Measurements from ENCODE around the gene EFNB3.

EFNB3 gene, protein sequence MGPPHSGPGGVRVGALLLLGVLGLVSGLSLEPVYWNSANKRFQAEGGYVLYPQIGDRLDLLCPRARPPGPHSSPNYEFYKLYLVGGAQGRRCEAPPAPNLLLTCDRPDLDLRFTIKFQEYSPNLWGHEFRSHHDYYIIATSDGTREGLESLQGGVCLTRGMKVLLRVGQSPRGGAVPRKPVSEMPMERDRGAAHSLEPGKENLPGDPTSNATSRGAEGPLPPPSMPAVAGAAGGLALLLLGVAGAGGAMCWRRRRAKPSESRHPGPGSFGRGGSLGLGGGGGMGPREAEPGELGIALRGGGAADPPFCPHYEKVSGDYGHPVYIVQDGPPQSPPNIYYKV

DNA sequence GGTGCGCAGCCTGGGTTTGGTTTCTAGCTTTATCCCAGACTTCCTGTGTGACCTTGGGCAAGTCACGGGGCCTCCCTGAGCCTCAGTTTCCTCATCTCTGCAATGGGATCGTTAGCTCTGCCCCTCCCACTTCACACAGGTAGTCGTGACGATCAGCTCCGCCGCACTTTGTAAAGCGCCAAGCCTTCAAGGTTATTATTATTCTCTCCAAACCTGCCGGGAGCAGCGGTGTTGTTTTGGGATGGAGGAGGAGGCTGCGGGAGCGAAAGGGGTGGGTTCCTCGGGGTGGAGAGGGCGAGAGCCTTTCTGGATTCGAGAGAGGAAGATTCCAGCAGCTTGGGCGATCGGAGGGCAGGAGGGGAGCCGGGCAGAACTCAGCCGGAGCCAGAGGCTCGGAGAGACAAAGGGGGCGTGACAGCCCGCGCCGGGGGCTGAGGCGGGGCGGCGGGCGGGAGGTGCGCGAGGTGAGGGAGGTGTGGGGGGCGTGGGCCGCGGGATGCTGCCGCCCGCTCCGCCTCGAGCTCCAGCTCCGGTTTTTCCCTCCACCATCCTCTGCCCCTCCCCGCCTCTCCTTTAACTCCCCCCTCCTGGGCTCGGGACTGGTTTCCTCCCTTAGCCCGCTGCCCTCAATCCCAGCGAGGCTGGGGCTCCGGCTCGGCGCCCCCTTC lies at the start of gene EFNB3:
TSS of gene EFNB3 (plus strand) at position 602 of the 668 bp plus-strand sequence. CDS start 397 bp downstream, outside the sequence.
- peak; percentile 49 for DNase-seq

DNA sequence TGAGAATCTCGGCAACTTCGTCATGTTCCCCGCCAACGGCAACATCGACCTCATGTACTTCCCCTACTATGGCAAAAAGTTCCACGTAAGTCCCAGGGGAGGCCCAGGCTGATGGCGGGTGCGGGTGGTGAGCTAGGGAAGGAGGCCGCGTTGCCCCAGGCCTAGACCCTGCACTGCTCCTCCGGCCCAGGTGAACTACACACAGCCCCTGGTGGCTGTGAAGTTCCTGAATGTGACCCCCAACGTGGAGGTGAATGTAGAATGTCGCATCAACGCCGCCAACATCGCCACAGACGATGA lies 49.5 kb upstream of the EFNB3 start:
- DNase-seq = no peak

DNA sequence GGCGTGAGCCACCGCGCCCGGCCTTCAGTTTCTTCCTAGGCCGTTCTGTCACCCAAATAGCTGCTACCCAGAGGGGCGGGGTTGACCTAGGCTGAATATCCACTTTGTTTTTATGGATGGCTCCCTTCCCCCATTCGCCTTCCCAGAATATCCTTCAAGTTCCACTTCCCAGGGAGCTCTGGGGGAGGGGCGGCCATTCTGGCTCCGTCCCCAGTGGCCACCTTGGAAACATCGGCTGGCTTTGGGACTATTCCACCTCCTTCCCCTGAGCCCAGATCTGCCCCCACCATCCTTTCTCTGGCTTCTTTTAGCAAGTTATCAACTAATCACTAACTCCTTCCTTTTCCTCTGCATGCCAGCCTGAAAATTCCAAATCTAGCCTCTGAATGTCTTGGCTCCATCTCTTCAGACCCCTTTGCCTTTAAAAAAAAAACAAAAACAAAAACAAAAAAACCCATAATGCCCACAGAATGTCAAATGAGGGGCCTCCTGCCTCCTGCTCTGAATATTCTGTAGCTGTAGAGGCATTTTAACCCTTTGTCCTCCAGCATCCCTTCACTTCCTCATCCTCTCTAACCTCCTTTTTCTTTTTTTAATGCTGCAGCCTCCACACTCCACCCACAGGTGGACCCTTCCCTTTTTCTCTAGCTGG lies 47.9 kb upstream of the EFNB3 start:
- DNase-seq = no peak

DNA sequence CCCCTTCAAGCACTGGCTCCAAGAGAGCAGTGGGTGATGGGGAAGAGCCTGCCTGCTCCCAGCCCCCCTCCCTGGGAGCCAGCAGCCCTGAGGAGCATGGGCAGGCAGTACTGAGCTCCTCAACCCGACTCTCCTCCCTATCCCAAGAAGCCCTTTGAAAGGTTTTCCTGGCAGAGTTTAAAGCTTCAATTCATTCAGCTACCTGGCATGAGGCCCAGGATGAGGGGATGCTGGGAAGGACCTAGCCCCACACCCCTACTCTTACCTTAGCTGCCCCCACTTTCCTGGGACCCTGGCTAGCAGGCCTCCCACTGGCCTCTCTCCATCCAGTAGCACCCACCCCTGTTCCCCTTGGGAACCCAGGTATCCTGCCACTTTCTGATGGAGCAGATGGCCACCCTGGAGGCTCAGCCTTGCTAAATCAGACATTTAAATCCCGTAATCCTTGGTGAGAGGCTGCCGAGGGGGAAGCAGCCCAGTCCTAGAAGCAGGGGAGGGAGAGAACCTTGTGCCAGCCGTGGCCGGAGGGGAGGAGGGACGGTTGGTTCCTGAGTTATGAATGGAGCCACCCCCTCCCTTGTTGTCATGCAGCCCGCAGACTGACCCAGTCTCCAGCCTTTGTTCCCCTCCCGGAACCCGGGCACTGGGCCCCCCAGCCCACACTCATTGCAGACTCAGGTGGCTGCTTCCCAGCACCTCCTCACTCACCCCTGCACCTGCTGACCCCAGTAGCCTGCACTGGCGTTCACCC lies 37.2 kb upstream of the EFNB3 start:
- DNase-seq = no peak

DNA sequence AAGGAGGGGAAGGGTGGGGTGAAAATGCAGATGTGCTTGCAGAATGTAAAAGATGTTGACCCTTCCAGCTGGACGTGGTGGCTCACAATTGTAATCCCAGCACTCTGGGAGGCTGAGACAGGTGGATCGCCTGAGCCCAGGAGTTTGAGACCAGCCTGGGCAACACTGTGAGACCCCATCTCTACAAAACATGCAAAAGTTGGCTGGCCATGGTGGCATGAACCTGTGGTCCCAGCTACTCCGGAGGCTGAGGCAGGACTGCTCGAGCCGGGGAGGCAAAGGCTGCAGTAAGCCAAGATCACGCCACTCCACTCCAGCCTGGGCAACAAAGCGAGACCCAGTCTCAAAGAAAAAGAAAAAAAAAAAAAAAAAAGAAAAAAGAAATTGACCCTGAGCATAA lies 36.5 kb upstream of the EFNB3 start:
- no peak for DNase-seq

DNA sequence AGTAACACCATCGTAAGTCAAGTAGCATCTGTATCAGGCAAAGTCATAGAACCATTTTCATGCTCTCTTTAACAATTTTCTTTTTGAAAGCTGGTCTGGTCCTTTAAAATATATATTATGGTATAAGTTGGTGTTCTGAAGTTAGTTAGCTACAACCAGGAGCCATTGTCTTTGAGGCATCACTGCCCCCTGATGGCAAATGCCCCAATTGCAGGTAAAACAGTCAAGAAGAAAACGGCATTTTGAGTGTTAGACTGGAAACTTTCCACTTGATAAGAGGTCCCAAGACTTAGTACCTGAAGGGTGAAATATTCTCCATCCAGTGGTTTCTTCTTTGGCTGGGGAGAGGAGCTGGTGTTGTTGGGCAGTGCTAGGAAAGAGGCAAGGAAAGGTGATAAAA lies 31.8 kb upstream of the EFNB3 start:
- DNase-seq = no peak

DNA sequence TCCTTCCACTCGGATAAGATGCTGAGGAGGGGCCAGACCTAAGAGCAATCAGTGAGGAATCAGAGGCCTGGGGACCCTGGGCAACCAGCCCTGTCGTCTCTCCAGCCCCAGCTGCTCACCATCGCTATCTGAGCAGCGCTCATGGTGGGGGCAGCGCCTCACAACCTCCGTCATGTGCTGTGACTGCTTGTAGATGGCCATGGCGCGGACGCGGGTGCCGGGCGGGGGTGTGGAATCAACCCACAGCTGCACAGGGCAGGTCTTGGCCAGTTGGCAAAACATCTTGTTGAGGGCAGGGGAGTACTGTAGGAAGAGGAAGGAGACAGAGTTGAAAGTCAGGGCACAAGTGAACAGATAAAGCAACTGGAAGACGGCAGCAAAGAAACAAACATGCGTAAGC lies 30.1 kb upstream of the EFNB3 start:
- no peak for DNase-seq

DNA sequence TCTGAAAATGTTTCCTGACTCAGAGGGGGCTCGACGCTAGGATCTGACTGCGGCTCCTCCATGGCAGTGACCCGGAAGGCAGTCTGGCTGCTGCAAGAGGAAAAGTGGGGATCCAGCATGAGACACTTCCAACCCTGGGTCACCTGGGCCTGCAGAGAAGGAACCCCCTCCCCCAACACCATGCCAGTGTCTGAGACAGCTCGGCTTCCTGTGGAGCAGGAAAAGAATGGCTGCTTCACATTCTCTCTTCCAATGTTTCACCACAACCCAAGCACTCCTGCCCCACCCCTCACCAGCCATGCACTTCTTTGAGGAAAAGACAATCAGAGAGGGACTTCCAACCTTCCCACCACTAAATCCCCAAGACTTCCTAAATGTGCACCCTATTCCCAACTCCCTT lies 28.5 kb upstream of the EFNB3 start:
- no peak for DNase-seq

DNA sequence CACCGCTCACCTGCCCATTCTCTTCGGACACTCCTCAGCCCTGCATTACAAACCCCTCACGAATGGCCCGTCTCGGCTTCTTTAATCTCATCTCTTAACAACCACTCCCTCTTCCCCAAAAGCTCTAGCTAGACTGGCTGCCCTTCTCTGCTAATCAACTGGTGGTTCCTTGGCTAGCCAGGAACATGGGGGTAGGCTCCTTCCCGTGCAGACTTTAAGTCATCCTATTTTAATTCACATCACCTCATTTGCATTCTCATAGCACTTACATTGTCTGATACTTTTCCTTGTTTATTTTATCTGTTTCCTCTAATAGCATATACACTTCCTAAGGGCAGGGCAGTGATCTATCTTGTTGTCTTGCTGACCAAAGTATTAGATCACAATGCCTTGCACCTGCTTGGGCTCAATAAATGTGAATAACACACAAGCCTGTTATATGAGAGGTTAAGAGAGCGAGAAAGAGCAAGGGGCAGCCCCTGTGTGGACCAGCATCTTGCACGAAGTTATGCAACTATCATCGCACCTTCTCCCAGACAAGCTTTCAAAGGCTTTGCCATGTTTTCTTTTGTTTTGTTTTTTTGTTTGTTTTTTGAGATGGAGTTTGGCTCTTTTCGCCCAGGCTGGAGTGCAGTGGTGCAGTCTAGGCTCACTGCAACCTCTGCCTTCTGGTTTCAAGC lies 27.5 kb upstream of the EFNB3 start:
- no peak for DNase-seq

DNA sequence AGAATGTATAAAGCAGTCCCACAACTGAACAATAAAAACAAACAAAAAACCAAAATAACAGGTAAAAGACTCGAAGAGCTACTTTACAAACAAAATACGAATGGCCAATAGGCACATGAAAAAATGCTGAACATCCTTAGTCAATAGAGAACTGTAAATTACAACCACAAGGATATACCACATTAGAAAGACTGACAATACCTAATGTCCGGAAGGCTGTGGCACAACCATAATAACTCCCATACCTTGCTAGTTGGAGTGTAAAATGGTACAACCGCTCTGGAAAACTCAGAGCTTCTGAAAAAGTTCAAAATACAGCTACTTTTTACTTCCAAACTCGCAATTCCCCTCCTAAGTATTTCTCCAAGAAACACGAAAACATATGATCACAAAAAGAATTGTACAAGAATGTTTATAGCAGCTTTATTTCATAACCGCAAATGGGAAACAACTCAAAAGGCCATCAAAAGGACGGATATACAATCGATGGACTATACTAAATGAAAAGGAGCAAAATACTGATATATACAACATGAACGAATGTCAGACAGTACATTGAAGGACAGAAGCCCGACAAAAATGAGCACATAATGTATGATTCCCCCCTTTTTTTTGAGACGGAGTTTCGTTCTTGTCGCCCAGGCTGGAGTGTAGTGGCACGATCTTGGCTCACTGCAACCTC lies 20.0 kb upstream of the EFNB3 start:
- no peak for DNase-seq

DNA sequence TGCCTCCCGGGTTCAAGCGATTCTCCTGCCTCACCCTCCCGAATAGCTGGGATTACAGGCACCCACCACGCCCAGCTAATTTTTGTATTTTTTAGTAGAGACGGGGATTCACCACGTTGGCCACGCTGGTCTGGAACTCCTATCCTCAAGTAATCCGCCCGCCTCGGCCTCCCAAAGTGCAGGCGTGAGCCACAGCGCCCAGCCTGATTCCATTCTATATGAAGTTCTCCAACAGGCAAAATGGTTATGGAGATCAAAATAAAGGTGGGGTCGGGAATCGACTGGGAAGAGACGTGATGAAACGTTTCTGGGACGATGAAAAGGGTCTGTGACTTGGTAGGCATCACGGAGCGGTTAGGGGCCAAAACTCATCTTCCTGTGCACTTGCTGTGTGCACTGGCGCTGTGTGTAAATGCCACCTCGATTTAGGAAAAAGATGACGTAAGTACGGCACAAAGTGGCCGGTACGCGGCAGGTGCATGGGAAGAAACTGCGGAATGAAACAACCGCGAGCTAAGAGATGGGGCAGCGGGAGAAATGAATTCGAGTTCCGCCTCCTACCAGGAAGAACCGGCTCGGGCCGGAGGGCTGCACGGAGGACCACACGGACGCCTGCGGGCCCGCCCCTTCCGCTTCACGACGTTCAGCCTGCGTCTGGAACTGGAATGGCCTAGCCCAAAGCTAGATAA lies 19.3 kb upstream of the EFNB3 start:
- peak; percentile 85 for DNase-seq

DNA sequence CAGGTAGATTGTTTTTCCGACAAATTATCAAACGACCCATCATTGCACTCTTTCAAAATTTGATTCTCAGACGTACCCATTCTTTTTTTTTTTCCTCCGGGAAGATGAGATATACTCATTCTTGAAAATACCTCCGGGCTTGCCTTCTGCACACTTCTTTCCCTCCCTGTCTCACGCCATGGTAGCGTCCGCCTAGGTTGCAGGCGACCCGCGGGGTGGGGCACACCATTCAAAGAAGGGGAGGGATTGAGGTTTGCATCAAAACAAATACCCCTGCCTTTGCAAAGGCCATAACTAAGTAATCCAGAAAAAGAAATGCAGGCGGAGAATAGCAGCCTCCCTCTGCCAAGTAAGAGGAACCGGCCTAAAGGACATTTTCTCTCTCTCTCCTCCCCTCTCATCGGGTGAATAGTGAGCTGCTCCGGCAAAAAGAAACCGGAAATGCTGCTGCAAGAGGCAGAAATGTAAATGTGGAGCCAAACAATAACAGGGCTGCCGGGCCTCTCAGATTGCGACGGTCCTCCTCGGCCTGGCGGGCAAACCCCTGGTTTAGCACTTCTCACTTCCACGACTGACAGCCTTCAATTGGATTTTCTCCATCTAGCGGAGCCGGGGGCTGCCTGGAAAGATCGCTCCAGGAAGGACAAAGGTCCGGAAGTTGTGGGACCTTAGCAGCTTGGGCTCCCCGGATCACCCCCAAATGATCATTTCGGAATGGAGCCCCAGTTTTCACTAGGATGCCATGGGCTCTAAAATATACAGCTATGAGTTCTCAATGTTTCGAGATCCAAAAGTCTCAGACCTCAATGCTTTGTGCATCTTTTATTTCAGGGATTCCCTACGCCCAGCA lies 18.6 kb upstream of the EFNB3 start:
- peak; percentile 76 for DNase-seq

DNA sequence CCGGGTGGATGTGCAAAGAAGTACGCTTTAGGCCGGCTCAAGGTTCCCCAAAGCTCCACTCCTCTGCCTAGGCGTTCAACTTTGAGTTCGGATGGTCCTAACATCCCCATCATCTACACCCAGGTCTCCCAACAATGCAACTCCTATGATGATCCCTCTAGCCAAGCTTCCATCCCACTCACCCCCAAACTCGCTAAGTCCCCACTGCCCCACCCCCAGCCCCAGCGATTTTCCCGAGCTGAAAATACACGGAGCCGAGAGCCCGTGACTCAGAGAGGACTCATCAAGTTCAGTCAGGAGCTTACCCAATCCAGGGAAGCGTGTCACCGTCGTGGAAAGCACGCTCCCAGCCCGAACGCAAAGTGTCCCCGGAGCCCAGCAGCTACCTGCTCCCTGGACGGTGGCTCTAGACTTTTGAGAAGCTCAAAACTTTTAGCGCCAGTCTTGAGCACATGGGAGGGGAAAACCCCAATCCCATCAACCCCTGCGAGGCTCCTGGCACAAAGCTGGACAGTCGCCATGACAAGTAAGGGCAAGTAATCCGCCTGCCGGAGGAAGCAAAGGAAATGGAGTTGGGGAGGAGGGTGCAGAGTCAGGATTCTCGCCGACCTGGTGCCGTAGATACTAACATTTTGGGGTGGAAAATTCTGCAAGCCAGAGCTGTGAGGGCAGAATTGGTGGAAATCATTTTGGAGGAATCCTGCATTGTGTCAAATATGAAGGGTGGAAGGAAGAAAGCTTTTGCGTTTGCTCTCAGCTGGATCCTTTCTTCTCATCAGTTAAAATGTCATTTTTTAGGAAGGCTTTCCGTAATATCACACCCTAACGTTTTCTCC lies 17.7 kb upstream of the EFNB3 start, which contains the start of gene TP53:
TSS of gene TP53 (minus strand) at position 419 of the 836 bp plus-strand sequence. CDS start 10,896 bp downstream, outside the sequence.
- DNase-seq = peak; percentile 79

DNA sequence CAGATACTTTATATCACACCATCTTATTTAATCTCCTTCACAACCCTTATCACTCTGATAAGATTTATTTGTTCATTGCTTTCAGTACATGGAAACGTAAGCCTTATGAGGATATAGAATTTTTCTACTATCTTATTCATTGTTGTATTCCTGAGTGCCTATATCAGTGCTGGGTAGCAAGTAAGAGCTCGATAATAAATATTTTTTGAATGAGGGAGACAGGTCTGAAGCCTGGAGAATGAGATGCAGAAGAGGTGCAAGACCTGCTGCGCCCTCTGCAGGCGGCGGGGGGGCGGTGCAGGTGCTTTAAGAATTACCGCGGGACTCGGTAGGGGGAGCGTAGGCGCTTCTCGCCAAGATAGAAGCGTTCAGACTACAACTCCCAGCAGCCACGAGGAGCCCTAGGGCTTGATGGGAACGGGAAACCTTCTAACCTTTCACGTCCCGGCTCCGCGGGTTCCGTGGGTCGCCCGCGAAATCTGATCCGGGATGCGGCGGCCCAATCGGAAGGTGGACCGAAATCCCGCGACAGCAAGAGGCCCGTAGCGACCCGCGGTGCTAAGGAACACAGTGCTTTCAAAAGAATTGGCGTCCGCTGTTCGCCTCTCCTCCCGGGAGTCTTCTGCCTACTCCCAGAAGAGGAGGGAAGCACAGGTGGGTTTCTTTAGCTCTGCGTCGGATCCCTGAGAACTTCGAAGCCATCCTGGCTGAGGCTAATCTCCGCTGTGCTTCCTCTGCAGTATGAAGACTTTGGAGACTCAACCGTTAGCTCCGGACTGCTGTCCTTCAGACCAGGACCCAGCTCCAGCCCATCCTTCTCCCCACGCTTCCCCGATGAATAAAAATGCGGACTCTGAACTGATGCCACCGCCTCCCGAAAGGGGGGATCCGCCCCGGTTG lies 16.8 kb upstream of the EFNB3 start, which contains the start of gene WRAP53:
TSS of gene WRAP53 (plus strand) at position 570 of the 900 bp plus-strand sequence. CDS start at position 742, 172 bp downstream.
- peak; percentile 93 for DNase-seq

DNA sequence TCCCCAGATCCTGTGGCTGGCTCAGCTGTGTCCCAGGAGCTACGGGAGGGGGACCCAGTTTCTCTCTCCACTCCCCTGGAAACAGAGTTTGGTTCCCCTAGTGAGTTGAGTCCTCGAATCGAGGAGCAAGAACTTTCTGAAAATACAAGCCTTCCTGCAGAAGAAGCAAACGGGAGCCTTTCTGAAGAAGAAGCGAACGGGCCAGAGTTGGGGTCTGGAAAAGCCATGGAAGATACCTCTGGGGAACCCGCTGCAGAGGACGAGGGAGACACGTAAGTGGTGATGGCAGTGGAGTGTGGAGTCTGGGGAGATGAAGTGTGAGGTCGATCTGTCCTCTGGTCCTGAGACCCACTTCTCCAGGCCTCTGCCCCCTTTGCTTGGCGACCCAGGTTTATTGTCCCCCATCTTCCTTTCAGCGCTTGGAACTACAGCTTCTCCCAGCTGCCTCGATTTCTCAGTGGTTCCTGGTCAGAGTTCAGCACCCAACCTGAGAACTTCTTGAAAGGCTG lies 16.1 kb upstream of the EFNB3 start:
- DNase-seq = no peak

DNA sequence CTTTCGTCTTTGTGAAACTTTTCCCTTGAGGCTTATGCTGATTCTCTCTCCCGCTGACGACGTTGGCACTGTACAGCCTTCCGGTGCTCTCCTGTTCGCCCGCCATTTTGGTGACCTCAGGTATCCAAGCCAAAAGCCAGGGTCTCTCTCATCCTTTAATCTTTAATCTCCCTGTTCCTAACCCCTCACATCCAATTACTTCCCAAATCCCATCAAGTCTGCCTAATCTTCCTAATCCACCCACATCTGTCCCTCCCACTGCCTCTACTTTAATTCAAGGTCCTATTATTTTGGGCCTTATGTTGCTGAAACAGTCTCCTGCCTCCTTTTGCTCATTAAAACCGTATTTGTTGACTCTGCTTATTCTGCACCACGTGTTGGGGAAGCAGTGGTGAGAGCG lies 9.4 kb upstream of the EFNB3 start:
- DNase-seq = no peak

DNA sequence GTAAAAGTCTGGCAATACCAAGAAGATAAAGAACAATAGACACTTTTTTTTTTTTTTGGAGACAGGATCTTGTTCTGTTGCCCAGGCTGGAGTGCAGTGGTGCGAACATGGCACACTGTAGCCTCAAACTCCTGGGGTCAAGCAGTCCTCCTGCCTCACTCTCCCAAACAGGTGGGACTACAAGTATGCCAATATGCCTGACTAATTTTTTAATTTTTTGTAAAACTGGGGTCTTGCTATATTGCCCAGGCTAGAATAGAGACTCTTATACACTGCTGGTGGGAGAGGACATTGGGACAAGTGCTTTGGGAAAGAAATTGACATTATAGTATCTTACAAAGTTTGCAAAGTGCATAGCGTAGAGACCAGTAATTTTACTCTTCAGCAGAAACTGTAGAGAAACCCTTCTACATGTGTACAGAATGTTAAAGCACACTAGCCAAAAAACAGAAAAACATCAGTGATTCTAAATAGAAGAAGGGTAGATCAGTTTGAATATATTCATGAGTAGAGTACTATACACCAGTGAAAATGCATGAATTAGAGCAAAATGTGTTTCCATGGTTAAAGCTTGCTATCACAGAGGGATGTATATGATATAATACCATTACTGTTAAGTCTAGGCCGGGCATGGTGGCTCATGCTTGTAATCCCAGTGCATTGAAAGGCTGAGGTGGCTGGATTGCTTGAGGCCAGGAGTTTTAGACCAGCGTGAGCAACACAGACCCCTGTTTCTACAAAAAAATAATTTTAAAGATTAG lies 7.0 kb upstream of the EFNB3 start:
- no peak for DNase-seq
